GM12892 (cell line): Measurements from ENCODE around the gene BRSK2.

Experiments used
- POLR2AphosphoS5 ChIP-seq: IDR thresholded peaks from 2 replicates; pipeline ENCODE4 v1.6.1; 2011; ENCODE audit warnings: low read depth, low read length, control low read depth
- TAF1 ChIP-seq: IDR thresholded peaks from 2 replicates; pipeline ENCODE4 v1.6.1; 2011; ENCODE audit warnings: low read depth, mild to moderate bottlenecking, control low read depth, low read length, borderline replicate concordance

- TF ChIP-seq POLR2AphosphoS5 (no peak), TAF1 (no peak)
Measured at GRCh38 chr11:1444823-1445422, 55.2 kb downstream of the BRSK2 start.
